Measurements from ENCODE around the gene GRM1.

GRM1 gene

GRCh38 chr6:146028851-146029572, at the start of gene GRM1:
GRM1 (plus strand) TSS chr6:146029062; CDS start chr6:146029518, 456 bp downstream.
- TF ChIP-seq GATA2 (IDR thresholded peaks at IDR 0.05; ENCODE audit: low read depth, low read length), result no peak

DNA sequence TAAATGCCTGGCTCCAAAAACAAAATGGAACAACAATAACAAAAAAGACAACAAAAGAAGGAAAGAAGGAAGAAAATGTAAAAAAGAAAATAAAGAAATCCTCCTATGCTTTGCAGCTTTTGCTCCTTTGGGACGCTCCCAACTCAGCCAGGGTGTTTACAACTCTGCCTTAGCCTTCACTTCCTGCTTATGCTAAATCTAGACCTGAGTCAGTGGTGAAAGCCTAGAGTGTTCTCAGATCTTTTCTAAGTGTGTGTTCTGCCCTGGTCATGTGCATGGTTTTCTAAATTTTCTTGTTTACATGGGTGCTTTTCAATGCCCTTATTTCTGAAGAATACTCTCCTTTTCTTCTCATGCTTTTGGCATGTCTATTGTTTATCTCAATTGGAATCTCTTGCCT, 19.5 kb upstream of the GRM1 start:
- TF ChIP-seq GATA3 (IDR thresholded peaks at IDR 0.05; ENCODE audit: low read depth, low read length) (no peak), GATA2 (IDR thresholded peaks at IDR 0.05; ENCODE audit: low read depth, low read length) (no peak)

GRCh38 chr6:146014233-146014632, 14.6 kb upstream of the GRM1 start:
- TF ChIP-seq GATA3 (IDR thresholded peaks at IDR 0.05; ENCODE audit: low read depth, low read length), result no peak
- TF ChIP-seq GATA2 (IDR thresholded peaks at IDR 0.05; ENCODE audit: low read depth, low read length), result no peak

GRCh38 chr6:146017672-146018071, 11.2 kb upstream of the GRM1 start:
- no peak for TF ChIP-seq GATA3 (IDR thresholded peaks at IDR 0.05; ENCODE audit: low read depth, low read length)
- no peak for TF ChIP-seq GATA2 (IDR thresholded peaks at IDR 0.05; ENCODE audit: low read depth, low read length)

- TF ChIP-seq GATA3 (IDR thresholded peaks at IDR 0.05; ENCODE audit: low read depth, low read length) (no peak), GATA2 (IDR thresholded peaks at IDR 0.05; ENCODE audit: low read depth, low read length) (no peak)
These were observed 2.0 kb upstream of the GRM1 start for GRCh38 chr6:146026873-146027272.

GRCh38 chr6:146027586-146028251, 1.1 kb upstream of the GRM1 start:
- TF ChIP-seq GATA3 (IDR thresholded peaks at IDR 0.05; ENCODE audit: low read depth, low read length) (no peak), GATA2 (IDR thresholded peaks at IDR 0.05; ENCODE audit: low read depth, low read length) (no peak)

DNA sequence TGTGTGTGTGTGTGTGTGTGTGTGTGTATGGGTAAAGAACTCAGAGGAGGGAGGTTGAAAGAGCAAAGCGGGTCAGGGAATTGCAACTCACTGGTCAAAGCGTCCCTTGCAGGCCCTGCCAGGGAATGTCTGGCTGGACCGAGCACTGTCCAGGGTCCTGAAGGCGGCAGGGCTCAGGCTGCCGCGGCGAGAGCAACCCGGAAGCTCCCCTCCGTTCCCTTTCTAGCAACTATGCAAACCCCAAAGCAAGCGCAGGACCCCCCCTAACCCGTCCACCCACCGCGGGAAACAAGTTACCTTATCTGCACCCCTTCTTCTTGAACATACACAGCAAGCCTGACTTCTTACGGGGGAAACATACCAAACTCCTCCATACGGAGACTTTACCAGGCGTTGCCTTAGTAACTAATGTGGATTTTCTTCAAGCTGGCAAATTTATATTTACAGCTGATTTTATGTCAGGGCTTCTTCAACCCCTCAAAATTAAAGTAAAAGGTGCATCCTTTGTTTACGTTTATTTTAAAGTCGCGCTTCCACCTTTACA, 538 bp upstream of the GRM1 start:
- no peak for TF ChIP-seq GATA2 (IDR thresholded peaks at IDR 0.05; ENCODE audit: low read depth, low read length)
- TF ChIP-seq GATA3 (IDR thresholded peaks at IDR 0.05; ENCODE audit: low read depth, low read length), result no peak

- TF ChIP-seq GATA3 (IDR thresholded peaks at IDR 0.05; ENCODE audit: low read depth, low read length) (no peak), GATA2 (IDR thresholded peaks at IDR 0.05; ENCODE audit: low read depth, low read length) (no peak)
These were observed 817 bp downstream of the GRM1 start for GRCh38 chr6:146029573-146030184.

DNA sequence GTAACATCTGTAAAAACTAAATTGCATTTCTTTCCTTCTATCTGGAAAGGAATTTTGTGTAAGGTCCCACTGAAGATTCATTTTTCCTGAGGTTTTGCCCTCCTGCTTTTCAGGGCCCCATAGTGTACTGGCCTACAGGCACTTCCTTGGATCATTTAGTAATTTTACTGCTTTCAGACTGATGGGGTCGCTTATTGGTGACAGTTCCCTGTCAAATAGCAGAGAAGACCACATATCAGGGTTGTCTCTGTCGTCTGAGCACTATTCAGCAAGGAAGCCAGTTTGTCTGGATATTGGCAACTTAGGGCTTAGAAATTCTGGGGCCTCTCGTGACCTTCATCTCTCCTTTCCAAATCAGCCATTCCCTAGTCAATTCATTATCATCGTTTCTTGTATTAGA, 3.5 kb downstream of the GRM1 start:
- TF ChIP-seq GATA3 (IDR thresholded peaks at IDR 0.05; ENCODE audit: low read depth, low read length), result no peak
- no peak for TF ChIP-seq GATA2 (IDR thresholded peaks at IDR 0.05; ENCODE audit: low read depth, low read length)

GRCh38 chr6:146040360-146040759, 11.5 kb downstream of the GRM1 start:
- no peak for TF ChIP-seq GATA2 (IDR thresholded peaks at IDR 0.05; ENCODE audit: low read depth, low read length)
- TF ChIP-seq GATA3 (IDR thresholded peaks at IDR 0.05; ENCODE audit: low read depth, low read length), result no peak

GRCh38 chr6:146041282-146041681, 12.4 kb downstream of the GRM1 start:
- no peak for TF ChIP-seq GATA3 (IDR thresholded peaks at IDR 0.05; ENCODE audit: low read depth, low read length)
- no peak for TF ChIP-seq GATA2 (IDR thresholded peaks at IDR 0.05; ENCODE audit: low read depth, low read length)

- TF ChIP-seq GATA2 (IDR thresholded peaks at IDR 0.05; ENCODE audit: low read depth, low read length) (no peak), GATA3 (IDR thresholded peaks at IDR 0.05; ENCODE audit: low read depth, low read length) (no peak)
These were observed 18.5 kb downstream of the GRM1 start for GRCh38 chr6:146047371-146047770.

DNA sequence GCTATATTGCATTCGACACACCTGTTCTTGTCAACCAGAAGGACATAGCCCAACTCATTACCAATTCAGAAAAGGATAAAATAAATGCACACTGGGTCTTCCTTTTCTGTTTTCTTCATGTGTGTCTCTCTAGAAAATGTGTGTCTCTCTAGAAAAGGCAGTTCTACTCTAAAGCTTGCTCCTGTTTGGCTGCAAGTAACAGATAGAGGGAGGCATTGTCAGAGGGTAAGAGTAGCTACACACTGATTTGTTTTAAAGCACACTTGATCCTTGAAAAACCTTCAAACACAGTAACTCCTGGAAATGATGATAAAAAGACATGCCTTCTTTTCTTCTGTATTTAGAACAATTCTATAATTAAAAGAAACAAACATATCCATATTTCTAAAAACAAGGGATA, 21.3 kb downstream of the GRM1 start:
- TF ChIP-seq GATA3 (IDR thresholded peaks at IDR 0.05; ENCODE audit: low read depth, low read length) (no peak), GATA2 (IDR thresholded peaks at IDR 0.05; ENCODE audit: low read depth, low read length) (no peak)

GRCh38 chr6:146056506-146056905, 27.6 kb downstream of the GRM1 start:
- TF ChIP-seq GATA3 (IDR thresholded peaks at IDR 0.05; ENCODE audit: low read depth, low read length) (no peak), GATA2 (IDR thresholded peaks at IDR 0.05; ENCODE audit: low read depth, low read length) (no peak)

GRCh38 chr6:146065690-146066089, 36.8 kb downstream of the GRM1 start:
- TF ChIP-seq GATA3 (IDR thresholded peaks at IDR 0.05; ENCODE audit: low read depth, low read length) (no peak), GATA2 (IDR thresholded peaks at IDR 0.05; ENCODE audit: low read depth, low read length) (no peak)

Measured in SH-SY5Y (cell line).